CD1c-positive myeloid dendritic cell (primary cell): ENCODE measurements around the gene GPHN.

Experiments used
- DNase-seq: peaks from one replicate; pipeline ENCODE4 v3.0.0-alpha.2; 2016; ENCODE audit errors: extremely low spot score

GPHN gene

GRCh38 chr14:66939409-66939808, 431.5 kb downstream of the GPHN start:
- no peak for DNase-seq

GRCh38 chr14:66944872-66945271, 436.9 kb downstream of the GPHN start:
- DNase-seq = no peak

DNA sequence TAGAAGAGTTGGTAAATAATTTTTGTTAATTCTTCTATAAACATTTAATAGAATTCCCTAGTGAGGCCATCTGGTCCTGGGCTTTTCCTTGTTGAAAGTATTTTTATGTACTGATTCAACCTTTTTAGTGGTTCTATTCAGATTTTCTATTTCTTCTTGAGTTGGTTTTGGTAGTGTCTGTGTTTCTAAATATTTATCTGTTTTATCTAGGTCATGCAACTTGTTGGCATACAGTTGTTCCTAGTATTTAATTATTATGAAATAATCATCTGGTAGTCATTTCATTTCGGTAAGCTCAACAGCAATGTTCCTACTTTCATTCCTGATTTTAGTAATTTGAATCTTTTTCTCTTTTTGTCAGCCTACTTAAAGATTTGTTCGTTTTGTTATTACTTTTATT, 447.2 kb downstream of the GPHN start:
- no peak for DNase-seq

GRCh38 chr14:66959437-66960050, 451.6 kb downstream of the GPHN start:
- no peak for DNase-seq

GRCh38 chr14:66965831-66966230, 457.9 kb downstream of the GPHN start:
- no peak for DNase-seq

DNA sequence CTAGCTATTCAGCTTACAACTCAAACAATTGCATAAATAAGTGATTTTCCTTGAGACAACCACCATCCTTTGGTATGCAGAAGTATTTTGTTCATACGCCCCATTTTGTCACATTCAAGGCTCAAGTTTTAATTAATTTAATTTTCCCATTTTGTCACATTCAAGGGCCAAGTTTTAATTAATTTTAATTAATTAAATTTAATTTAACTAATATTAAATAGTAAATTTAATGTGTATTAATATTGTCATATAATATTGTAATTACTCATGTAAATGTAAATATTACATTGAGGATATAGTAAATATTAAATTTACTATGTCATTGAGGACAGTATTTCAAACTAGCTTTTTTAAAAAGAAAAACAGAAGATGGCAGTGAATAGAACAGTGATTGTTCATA, 464.5 kb downstream of the GPHN start:
- DNase-seq = no peak

GRCh38 chr14:66974397-66975025, 466.6 kb downstream of the GPHN start:
- no peak for DNase-seq

DNA sequence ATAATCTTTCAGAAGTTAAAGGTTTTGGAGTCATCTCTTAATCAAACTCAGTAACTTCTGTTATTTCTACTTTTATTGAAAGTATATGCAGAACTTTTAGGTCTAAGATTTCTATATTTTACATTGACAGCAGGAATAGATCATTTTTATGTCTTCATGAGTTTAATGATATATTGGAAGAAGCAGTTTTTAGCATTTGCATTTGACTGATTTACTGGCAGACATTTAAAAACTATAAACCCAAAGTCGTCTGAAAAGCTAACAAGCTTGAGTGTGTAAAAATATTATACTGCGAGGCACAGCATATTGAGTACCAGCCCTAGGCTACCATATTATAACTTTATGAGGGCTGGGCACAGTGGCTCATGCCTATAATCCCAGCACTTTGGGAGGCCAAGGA, 467.3 kb downstream of the GPHN start:
- DNase-seq = no peak

DNA sequence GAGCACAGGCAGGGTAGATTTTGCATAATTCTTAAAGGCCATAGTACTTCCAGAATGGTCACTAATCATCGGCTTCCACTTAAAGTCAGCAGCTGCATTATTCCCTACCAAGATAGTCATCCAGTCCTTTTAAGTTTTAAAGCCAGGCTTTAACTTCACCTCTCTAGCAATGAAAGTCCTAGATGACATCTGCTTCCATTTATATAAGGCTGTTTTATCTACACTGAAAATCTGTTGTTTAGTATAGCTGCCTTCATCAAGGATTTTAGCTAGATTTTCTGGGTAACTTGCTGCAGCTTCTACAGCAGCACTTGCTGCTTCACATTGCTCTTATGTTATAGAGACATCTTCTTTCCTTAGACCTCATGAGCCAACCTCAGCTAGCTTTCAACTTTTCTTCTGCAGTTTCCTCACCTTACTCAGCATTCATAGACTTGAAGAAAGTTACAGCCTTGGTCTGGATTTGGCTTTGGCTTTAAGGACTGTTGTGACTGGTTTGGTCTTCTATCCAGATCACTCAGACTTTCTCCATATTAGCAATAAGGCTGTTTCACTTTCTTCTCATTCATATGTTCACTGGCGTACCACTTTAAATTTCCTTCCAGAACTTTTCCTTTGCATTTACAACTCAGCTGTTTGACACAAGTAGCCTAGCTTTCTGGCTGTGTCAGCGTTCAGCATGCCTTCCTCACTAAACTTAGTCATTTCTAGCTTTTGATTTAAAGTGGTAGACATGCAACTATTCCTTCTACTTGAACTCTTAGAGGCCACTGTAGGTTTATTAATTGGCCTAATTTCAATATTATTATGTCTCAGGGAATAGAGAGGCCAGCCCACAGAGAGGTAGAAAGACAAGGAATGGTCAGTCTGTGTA, 471.4 kb downstream of the GPHN start:
- DNase-seq = no peak

- no peak for DNase-seq
Measured at GRCh38 chr14:66982247-66982646, 474.3 kb downstream of the GPHN start.

- no peak for DNase-seq
Measured at GRCh38 chr14:66992776-66993175, 484.8 kb downstream of the GPHN start.

DNA sequence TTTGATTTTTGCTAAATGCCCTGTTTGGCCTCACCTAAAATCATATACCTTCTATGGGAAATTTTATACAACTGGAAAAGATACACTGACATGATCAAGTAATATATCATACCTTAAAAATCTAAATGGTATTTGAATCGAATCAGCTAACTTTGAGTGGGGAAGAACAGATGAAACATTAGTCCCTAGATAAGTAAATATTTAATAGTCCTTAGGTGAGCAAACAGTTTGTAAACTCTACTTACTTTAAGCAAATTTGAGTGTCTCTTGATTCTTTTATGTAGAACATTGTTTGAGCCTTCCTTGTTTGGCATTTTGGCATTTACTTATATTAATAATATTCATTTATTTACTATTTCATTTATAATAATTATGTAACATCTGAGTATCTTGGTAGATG, 485.6 kb downstream of the GPHN start:
- no peak for DNase-seq

DNA sequence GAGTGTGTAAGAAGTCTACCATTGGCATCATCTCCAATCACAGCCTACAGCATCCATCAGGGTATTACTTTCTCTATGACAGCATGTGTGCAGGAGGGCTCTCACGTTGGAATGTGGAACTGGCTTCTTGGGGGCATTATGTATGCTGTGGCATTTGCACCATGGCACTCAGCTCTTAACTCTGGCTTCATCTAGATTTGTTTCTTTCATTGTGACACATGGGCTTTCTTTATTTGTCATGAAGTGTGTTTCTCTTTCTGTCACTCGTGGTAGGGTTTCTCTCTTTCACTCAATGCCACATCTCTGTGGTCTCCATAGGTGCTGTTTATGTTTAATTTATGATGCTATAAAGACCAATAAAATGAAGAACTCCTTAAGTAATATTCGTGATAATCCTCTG, 490.1 kb downstream of the GPHN start:
- DNase-seq = no peak

DNA sequence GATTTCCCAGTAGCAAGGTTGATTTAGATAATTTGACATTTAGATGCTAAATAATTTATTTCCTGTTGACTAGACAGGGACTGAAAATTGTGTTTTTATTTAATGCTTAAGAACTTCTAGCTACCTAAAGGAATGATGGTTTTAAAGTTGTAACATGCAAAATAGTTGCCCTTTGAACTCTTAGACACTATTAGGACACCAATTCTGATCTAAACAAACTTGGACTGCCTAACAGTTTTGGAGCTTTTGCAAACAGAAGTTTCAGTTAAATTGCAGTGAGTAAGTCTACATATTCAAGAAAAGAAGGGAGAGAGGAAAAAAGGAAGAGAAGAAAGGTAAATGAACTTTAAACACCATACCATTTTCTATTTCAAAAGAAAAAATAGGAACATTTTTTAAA, 492.0 kb downstream of the GPHN start:
- DNase-seq = no peak

DNA sequence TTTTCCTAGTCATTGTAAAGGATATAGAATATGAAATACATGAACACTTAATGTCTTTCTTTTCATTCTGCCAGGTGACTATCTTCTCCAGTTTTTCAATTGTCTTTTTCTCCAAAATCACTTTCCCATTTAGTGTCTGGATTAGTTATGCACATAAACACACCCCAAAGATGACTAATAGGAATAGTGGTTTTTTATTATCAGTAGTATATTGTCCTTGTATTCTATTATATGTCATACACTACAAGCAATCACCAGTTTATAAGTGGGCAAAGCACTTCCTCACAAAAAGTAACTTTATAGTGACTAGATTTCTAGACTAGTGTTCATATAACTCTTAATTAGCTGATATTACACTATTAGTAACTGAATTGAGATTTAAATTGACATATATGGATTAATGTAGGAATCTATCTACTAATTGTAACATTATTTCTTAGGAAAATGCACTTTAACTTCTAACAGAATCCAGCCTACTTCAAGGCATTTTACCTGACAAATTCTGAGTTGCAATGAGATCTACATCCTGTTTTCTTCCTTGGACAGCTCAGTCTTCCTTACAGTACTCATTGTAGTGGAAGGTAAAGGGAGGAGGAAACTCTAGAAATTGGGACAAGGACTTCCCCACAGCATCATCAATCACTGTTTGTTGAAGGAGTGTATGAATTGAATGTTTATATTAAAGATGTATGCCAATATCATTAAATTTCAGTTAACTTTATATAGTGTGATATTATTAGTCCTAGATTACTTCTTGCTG, 495.2 kb downstream of the GPHN start:
- no peak for DNase-seq

GRCh38 chr14:67004521-67004920, 496.6 kb downstream of the GPHN start:
- DNase-seq = no peak

DNA sequence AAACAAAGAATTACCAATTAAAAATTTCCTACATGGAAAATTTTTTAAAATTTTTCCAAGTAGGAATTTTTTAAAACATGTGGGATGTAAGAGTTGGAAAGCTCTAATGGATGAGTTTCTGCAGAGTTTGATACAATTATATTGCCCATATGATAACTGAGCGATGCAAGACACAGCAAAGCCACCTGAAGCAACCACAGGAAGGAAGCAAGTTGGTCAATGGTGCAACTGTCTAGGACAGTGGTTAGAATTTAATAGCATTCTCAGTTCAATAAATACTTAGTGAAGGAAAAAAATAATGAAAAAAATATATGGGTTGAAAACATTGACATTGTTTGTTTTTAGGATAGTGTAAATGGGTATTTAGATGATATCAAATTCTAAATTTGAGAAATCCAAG, 502.7 kb downstream of the GPHN start:
- no peak for DNase-seq

GRCh38 chr14:67016856-67017255, 508.9 kb downstream of the GPHN start:
- DNase-seq = no peak

DNA sequence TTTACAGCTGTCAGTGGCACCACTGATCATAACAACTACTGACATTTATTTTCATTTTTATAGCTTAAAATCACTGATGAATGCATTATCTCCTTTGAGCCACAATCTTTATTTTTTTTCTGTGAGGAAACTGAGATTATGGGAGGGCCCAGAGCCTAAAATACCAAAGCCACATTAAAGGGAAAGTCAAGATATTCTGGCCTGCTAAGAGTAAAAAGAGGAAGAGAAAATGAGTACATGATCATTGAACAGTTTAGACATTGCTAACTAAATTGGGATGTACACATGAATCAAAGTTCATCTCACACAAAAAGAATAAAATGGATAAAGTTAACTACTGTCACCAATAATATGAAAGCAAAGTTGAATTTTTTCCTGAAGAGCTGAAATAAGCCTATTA, 510.8 kb downstream of the GPHN start:
- DNase-seq = no peak

GRCh38 chr14:67019796-67020195, 511.8 kb downstream of the GPHN start:
- DNase-seq = no peak

DNA sequence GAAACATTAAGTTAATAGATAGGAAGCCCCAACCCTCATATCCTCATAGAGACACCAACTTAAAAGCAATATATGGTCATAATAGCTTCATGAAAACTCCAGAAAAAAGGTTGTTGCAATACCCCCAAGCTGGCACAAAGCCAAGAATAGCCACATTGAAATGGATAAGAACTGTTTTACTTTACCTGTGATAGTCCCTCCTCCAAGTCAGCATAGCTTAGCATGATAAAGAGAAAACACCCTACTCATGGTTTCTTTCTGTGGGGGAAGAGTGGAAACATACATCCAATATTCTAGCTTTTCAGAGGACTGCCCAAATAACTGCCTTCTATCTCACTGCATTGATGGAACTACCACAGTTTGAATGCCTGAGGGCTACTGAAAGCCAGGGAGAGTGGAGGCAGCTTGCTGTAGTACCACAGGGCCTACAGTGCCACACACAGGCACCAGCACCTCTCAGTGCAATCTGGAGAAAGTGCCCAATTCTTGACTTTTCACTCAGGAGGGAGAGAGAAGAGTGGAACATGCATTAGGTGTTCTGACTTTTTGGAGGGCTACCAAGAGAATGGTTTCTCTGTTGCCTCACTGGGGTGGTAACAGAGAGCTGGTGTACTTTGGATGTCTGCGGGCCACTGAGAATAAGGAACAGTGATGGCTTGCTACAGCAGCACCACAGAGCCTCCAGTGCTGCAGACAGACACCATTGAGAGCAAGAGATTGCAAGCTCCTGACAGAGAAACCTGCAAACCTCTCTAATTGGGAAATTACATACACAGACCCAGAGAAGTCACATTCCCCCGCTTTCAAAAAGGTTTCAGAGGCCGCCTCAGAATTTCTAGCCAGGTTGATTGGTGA, 524.2 kb downstream of the GPHN start:
- DNase-seq = no peak
